Tibial artery (tissue), 4 donors: ENCODE data around the gene NIBAN1.
A peak's percentile ranks its signal among the peaks of the same experiment; 100 is the strongest.

ENCODE experiments used
- DNase-seq, 2 donors: peaks; one replicate each; pipeline ENCODE4 v3.0.0-alpha.2; 2019
- H3K27ac ChIP-seq, 2 donors: fragments of 200-600 bp; sonication (generic) in 1 of 2; 1 replicate in 1 of 2; 2 replicates in 1 of 2; pipeline ENCODE4 v1.5.1; 2018 to 2019; ENCODE audit warnings: mild to moderate bottlenecking in 1 of 2
- H3K27me3 ChIP-seq, 2 donors: fragments of 200-600 bp; sonication (generic) in 1 of 2; one replicate each; pipeline versions ENCODE4 v1.5.1 to v1.6.0; 2016 to 2019
- H3K36me3 ChIP-seq, 3 donors: fragments of 200-600 bp; sonication (generic) in 2 of 3; one replicate each; pipeline ENCODE4 v1.5.1; 2016 to 2019; ENCODE audit warnings: mild to moderate bottlenecking in 2 of 3
- H3K4me1 ChIP-seq, 4 donors: fragments of 200-600 bp; sonication (generic) in 2 of 4; 1 replicate in 3 of 4; 2 replicates in 1 of 4; pipeline ENCODE4 v1.5.1; 2016 to 2019
- H3K4me3 ChIP-seq, 2 donors: fragments of 200-600 bp; sonication (generic) in 1 of 2; 1 replicate in 1 of 2; 2 replicates in 1 of 2; pipeline ENCODE4 v1.5.1; 2018 to 2019; ENCODE audit warnings: mild to moderate bottlenecking in 2 of 2
- H3K9me3 ChIP-seq, 3 donors: fragments of 200-600 bp; sonication (generic) in 1 of 3; one replicate each; pipeline ENCODE4 v1.5.1; 2016 to 2019
- intact Hi-C: fragments of 100-400 bp; cut with DNase I; formaldehyde crosslinking; loops from one replicate; pipeline ENCODE4 v1.15.0; 2023; ENCODE audit warnings: low total_unique reads
- TF ChIP-seq, protein P1 (sequence below), 2 experiments: fragments of 200-600 bp in 1 of 2; fragments of 450-650 bp in 1 of 2; IDR thresholded peaks; one replicate each; pipeline ENCODE4 v1.5.1; 2017 to 2019; ENCODE audit warnings: antibody characterized with exemption in 2 of 2, mild to moderate bottlenecking in 1 of 2, moderate library complexity in 1 of 2

The NIBAN1 gene, protein sequence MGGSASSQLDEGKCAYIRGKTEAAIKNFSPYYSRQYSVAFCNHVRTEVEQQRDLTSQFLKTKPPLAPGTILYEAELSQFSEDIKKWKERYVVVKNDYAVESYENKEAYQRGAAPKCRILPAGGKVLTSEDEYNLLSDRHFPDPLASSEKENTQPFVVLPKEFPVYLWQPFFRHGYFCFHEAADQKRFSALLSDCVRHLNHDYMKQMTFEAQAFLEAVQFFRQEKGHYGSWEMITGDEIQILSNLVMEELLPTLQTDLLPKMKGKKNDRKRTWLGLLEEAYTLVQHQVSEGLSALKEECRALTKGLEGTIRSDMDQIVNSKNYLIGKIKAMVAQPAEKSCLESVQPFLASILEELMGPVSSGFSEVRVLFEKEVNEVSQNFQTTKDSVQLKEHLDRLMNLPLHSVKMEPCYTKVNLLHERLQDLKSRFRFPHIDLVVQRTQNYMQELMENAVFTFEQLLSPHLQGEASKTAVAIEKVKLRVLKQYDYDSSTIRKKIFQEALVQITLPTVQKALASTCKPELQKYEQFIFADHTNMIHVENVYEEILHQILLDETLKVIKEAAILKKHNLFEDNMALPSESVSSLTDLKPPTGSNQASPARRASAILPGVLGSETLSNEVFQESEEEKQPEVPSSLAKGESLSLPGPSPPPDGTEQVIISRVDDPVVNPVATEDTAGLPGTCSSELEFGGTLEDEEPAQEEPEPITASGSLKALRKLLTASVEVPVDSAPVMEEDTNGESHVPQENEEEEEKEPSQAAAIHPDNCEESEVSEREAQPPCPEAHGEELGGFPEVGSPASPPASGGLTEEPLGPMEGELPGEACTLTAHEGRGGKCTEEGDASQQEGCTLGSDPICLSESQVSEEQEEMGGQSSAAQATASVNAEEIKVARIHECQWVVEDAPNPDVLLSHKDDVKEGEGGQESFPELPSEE

DNA sequence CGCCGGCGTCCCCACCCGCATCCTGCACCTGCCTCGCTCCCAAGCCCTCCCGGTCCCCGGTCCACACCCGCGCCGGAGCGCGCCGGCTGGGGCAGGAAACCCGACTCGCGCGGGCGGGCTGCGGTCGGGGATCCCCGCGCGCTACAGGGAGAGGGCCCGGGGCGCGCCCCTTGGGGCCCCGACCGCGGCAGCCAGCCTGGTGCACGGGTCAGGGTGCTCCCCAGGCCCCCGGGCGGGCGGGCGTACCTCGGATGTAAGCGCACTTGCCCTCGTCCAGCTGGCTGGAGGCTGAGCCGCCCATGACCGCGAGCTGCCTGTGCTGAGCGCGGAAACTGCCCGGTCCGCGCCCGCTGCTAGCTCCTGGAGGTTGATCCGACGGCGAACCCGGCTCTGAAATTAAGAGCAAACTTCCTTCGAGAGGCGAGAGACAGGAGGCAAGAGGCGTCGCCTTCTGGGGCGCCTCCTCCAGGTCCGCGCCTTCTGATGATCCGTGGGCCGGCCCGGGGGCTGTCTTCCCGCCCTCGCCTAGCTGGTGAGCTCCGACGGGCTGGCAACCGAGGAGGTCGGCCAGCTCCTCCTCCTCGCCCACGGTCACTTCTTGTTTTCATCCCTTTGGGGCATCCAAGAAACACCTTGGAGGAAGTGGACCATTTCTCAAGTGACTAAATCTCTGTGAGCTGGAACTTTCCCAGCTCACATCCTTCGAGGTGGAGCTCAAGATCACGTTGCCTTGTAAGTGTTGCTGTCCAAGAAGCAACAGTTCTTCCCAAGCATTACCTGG is at the start of gene NIBAN1:
TSS of gene NIBAN1 (minus strand) at position 453 of the 781 bp plus-strand sequence. CDS start at position 301, 152 bp downstream.
- Histone ChIP-seq H3K9me3 (no peaks in the 10 kb centered on the region), H3K4me1 (peaks cover 0 to 42% (median 23%) of the 10 kb centered on the region in 4 donors), H3K36me3 (no peaks in the 10 kb centered on the region), H3K27me3 (no peaks in the 10 kb centered on the region), H3K4me3 (peak within 1 kb of the TSS; percentile 92 to 97), H3K27ac (peak within 1 kb of the TSS; percentile 93 to 95)
- DNase-seq: peak; percentile 77 to 90
- TF ChIP-seq, protein P1, sequence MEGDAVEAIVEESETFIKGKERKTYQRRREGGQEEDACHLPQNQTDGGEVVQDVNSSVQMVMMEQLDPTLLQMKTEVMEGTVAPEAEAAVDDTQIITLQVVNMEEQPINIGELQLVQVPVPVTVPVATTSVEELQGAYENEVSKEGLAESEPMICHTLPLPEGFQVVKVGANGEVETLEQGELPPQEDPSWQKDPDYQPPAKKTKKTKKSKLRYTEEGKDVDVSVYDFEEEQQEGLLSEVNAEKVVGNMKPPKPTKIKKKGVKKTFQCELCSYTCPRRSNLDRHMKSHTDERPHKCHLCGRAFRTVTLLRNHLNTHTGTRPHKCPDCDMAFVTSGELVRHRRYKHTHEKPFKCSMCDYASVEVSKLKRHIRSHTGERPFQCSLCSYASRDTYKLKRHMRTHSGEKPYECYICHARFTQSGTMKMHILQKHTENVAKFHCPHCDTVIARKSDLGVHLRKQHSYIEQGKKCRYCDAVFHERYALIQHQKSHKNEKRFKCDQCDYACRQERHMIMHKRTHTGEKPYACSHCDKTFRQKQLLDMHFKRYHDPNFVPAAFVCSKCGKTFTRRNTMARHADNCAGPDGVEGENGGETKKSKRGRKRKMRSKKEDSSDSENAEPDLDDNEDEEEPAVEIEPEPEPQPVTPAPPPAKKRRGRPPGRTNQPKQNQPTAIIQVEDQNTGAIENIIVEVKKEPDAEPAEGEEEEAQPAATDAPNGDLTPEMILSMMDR (IDR thresholded peaks at IDR 0.05): no peak
- intact Hi-C loops: loop anchor here (5.0 to 10.0 kb wide), 2 partner anchors 89 to 147 kb away; no protein-coding TSS in a partner anchor

DNA sequence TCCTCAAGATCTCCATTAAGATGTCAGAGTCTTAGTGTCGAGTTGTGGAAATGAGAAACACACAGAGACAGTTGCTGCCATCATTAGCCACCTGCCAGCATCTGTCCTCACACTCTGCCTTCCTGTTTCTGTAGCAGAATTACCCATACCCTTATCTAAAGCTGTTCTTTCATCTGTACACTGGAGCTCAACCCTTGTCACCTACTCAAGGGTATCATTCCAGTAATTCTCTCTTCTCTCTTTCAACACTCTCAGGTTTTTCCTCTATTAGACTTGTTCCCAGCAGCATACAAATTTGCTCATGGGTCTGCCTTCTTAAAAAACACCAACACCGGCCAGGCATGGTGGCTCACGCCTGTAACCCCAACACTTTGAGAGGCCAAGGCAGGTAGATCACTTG is 43.7 kb upstream of the NIBAN1 start:
- no peak overlapping the region for H3K27ac ChIP-seq
- H3K9me3 ChIP-seq: no peaks in the 10 kb centered on the region
- H3K4me1 ChIP-seq: no peaks in the 10 kb centered on the region
- TF ChIP-seq, protein P1 (IDR thresholded peaks at IDR 0.05): no peak
- H3K4me3 ChIP-seq: no peak overlapping the region
- intact Hi-C loops: no loop called here
- DNase-seq: no peak
- H3K36me3 ChIP-seq: no peaks in the 10 kb centered on the region
- peaks cover 0 to 3% of the 10 kb centered on the region in 2 donors for H3K27me3 ChIP-seq

DNA sequence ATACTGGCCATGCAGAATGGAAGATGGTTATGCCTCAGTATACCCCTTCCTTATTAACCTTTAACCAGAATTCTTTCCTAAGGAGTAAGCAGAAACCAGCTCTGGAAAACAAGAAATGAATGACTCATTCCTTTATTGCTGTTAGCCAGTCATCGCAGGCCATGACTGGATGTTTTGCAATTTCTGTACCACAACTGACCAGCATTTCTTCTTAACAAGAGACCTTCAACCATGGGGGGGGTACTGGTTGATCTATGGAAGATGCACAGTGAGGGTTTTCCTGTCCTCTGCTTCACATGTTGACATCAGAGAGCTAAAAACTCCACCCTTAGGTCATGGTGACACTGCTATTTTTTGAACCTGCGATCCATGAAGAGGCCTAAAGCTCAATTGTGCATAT is 43.0 kb upstream of the NIBAN1 start:
- no peak for DNase-seq
- Histone ChIP-seq H3K27me3 (peaks cover 0 to 3% of the 10 kb centered on the region in 2 donors), H3K27ac (no peak overlapping the region), H3K36me3 (no peaks in the 10 kb centered on the region), H3K4me3 (no peak overlapping the region), H3K4me1 (no peaks in the 10 kb centered on the region), H3K9me3 (no peaks in the 10 kb centered on the region)
- TF ChIP-seq, protein P1 (IDR thresholded peaks at IDR 0.05): no peak
- intact Hi-C loops: no loop called here

DNA sequence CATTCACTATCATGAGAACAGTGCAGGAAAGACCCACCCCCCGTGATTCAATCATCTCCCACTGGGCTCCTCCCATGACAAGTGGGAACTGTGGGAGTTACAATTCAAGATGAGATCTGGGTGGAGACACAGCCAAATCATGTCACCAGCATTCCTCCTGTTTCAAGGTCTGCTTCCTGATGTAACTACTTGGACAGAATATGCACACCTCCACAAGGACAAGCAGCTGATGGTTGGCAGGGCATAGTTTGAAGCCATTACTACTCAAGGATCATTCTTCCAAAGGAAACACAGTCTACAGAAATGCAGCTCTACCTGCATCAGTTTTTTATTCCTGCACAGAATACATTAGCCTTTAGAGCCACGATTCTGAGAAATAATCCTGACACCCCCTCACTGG is 42.6 kb upstream of the NIBAN1 start:
- intact Hi-C loops: no loop called here
- Histone ChIP-seq H3K4me1 (no peaks in the 10 kb centered on the region), H3K27ac (no peak overlapping the region), H3K36me3 (no peaks in the 10 kb centered on the region), H3K27me3 (peaks cover 0 to 3% of the 10 kb centered on the region in 2 donors), H3K4me3 (no peak overlapping the region), H3K9me3 (no peaks in the 10 kb centered on the region)
- TF ChIP-seq, protein P1 (IDR thresholded peaks at IDR 0.05): no peak
- DNase-seq: no peak

DNA sequence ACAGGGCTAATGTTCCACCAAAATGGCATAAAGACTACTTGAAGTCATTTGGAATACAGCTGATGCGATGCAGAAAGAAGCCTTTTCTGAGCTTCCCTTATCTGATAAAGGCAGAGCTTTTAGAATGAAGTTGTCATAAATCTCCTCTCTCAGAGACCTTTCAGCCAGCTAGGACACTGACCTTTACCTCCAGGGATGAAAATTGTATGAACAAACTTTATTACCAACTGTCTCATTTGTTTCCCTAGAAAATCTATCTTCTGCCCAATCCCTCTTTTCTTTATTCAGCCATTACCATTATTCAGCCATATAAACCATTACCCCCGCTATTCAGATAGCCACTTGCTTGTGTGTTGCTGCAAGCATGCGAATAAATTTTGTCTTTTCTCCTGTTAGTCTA is 41.3 kb upstream of the NIBAN1 start:
- DNase-seq: no peak
- H3K9me3 ChIP-seq: no peaks in the 10 kb centered on the region
- H3K27ac ChIP-seq: no peak overlapping the region
- intact Hi-C loops: no loop called here
- no peaks in the 10 kb centered on the region for H3K4me1 ChIP-seq
- no peaks in the 10 kb centered on the region for H3K36me3 ChIP-seq
- TF ChIP-seq, protein P1 (IDR thresholded peaks at IDR 0.05): no peak
- peaks cover 0 to 3% of the 10 kb centered on the region in 2 donors for H3K27me3 ChIP-seq
- no peak overlapping the region for H3K4me3 ChIP-seq
